GM12878 (cell line): ENCODE results near the gene CNTNAP2. TPM values are rescaled to one million over a fixed set of nuclear protein-coding genes. Genes with fewer than 3 reads are reported as not detected.

Experiments
- CEBPB ChIP-seq, 2 experiments: fragments of 150-350 bp in 1 of 2; IDR thresholded peaks; 2 replicates each; pipeline ENCODE4 v1.6.1; 2012 to 2014; ENCODE audit warnings: low read depth in 2 of 2, low read length in 2 of 2, borderline replicate concordance in 1 of 2, inconsistent platforms in 1 of 2
- MTA3 ChIP-seq: IDR thresholded peaks from 2 replicates; pipeline ENCODE4 v1.6.1; 2012; ENCODE audit warnings: low read length, inconsistent platforms, borderline replicate concordance
- PML ChIP-seq: IDR thresholded peaks from 2 replicates; pipeline ENCODE4 v1.6.1; 2012; ENCODE audit warnings: low read length, inconsistent platforms
- REST ChIP-seq: IDR thresholded peaks from 2 replicates; pipeline ENCODE4 v1.6.1; 2012; ENCODE audit warnings: mild to moderate bottlenecking, low read depth, low read length
- SP1 ChIP-seq: IDR thresholded peaks from one replicate; pipeline ENCODE4 v1.6.1; 2011; ENCODE audit warnings: low read depth, low read length
- USF1 ChIP-seq: IDR thresholded peaks from 2 replicates; pipeline ENCODE4 v1.6.1; 2011; ENCODE audit warnings: borderline replicate concordance, low read depth, mild to moderate bottlenecking, moderate library complexity, mixed read lengths, low read length; ENCODE audit not compliant: insufficient read depth; ENCODE audit errors: extremely low read length
- ZBTB4 ChIP-seq: fragments of 450-650 bp; formaldehyde crosslinking; IDR thresholded peaks from 2 replicates; pipeline ENCODE4 v1.4.0; 2022; ENCODE audit warnings: mild to moderate bottlenecking, moderate library complexity
- polyA plus RNA-seq, 11 experiments: library from polyadenylated mRNA; depleted of rRNA in 4 of 11; unstranded in 6 of 11; stranded (reverse) in 5 of 11; fragments of >200 nt; fragmentation: Nextera tagmentation in 4 of 11; fragmentation: Illumina TruSeq in 1 of 11; extraction: Ambion mirVana in 4 of 11; extraction: Trizol in 1 of 11; gene quantifications; 1 replicate in 1 of 11; 2 replicates in 10 of 11; pipeline versions ENCODE4 v1.2.1 to v1.2.3, GENCODE V29; 2011 to 2016; ENCODE audit warnings: inconsistent platforms in 2 of 11, missing spikeins in 2 of 11, low read depth in 1 of 11
- total RNA-seq, 4 experiments: library from RNA; depleted of rRNA in 3 of 4; stranded (reverse); fragments of >200 nt in 3 of 4; fragmentation: Illumina TruSeq in 1 of 4; extraction: Trizol in 1 of 4; gene quantifications; 2 replicates each; pipeline versions ENCODE4 v1.2.1 to v1.2.3, GENCODE V29; 2013 to 2021

Gene CNTNAP2
- total and polyA plus RNA-seq, 10 of the 15 experiments (the other 5 are each of a cell fraction or from before 2014, with no cell fraction given): 0.03 to 0.08 (median 0.03) TPM; not detected in 7

- TF ChIP-seq REST (no peak), SP1 (no peak), CEBPB (IDR thresholded peaks at IDR 0.05; ENCODE audit: borderline replicate concordance in 1 of 2, low read depth in 2 of 2, low read length in 2 of 2) (no peak), MTA3 (no peak), ZBTB4 (CRISPR knock-in tag) (no peak), PML (no peak), USF1 (no peak)
These were observed 1044.8 kb downstream of the CNTNAP2 start (continued) for GRCh38 chr7:147161405-147161804.
